NCI-H526 (cell line): ENCODE measurements around the gene KCTD17.

Source experiments
- DNase-seq, 2 experiments: peaks; one replicate each; lab custom pipeline; 2025; lab: John Stamatoyannopoulos, UW

The KCTD17 gene

GRCh38 chr22:37043828-37044538, 7.6 kb upstream of the KCTD17 start:
- DNase-seq, result peak; percentile 52 to 83

GRCh38 chr22:37044634-37045625, 6.6 kb upstream of the KCTD17 start:
- DNase-seq, result no peak

- peak in 1 of 2 experiments; percentile 27 for DNase-seq
Measured at GRCh38 chr22:37045958-37046357, 5.6 kb upstream of the KCTD17 start.

GRCh38 chr22:37046589-37046988, 5.0 kb upstream of the KCTD17 start:
- no peak for DNase-seq

- DNase-seq, result no peak
Measured at GRCh38 chr22:37047006-37047405, 4.5 kb upstream of the KCTD17 start.

GRCh38 chr22:37048133-37048532, 3.4 kb upstream of the KCTD17 start:
- DNase-seq, result no peak

- no peak for DNase-seq
Measured at GRCh38 chr22:37049224-37049623, 2.3 kb upstream of the KCTD17 start.

- DNase-seq, result no peak
Measured at GRCh38 chr22:37050913-37051312, 629 bp upstream of the KCTD17 start.

- DNase-seq, result no peak
Measured at GRCh38 chr22:37052386-37053309, 1.1 kb downstream of the KCTD17 start.

- DNase-seq, result no peak
Measured at GRCh38 chr22:37053310-37054055, 1.9 kb downstream of the KCTD17 start.

- DNase-seq, result peak in 1 of 2 experiments; percentile 59
Measured at GRCh38 chr22:37054056-37054395, 2.5 kb downstream of the KCTD17 start.

GRCh38 chr22:37054600-37055365, 3.2 kb downstream of the KCTD17 start:
- DNase-seq, result no peak

- DNase-seq, result no peak
Measured at GRCh38 chr22:37056246-37056645, 4.7 kb downstream of the KCTD17 start.

- no peak for DNase-seq
Measured at GRCh38 chr22:37057226-37057625, 5.7 kb downstream of the KCTD17 start.

GRCh38 chr22:37057796-37058510, 6.4 kb downstream of the KCTD17 start:
- DNase-seq, result no peak

GRCh38 chr22:37058917-37059701, 7.6 kb downstream of the KCTD17 start:
- DNase-seq, result no peak

- no peak for DNase-seq
Measured at GRCh38 chr22:37059876-37060449, 8.4 kb downstream of the KCTD17 start.

- DNase-seq, result no peak
Measured at GRCh38 chr22:37060801-37061610, 9.5 kb downstream of the KCTD17 start.
